Stimulated activated CD4-positive, alpha-beta T cell treated with anti-CD3 and anti-CD28 coated beads, Interleukin-12 subunit alpha, Interleukin-12 subunit beta, amount 100 ng/mL, for 24 hours (primary cell): ENCODE measurements around the gene TPP1.

Experiments
- DNase-seq, 2 experiments: peaks; one replicate each; pipeline ENCODE4 v3.0.0-alpha.2; 2020; ENCODE audit warnings: low read depth in 2 of 2

TPP1 gene

GRCh38 chr11:6611092-6611962 is 7.9 kb downstream of the TPP1 start:
- DNase-seq, result peak in 1 of 2 experiments; percentile 24

- DNase-seq, result no peak
These were observed 8.6 kb downstream of the TPP1 start for GRCh38 chr11:6610591-6610990.

GRCh38 chr11:6609502-6610015 is 9.7 kb downstream of the TPP1 start:
- DNase-seq, result no peak

GRCh38 chr11:6608726-6609501 is 10.3 kb downstream of the TPP1 start:
- DNase-seq, result no peak

GRCh38 chr11:6608011-6608410 is 11.2 kb downstream of the TPP1 start:
- DNase-seq, result no peak

- no peak for DNase-seq
These were observed 11.9 kb downstream of the TPP1 start for GRCh38 chr11:6607190-6607795.

- peak in 1 of 2 experiments; percentile 52 for DNase-seq
These were observed 12.6 kb downstream of the TPP1 start for GRCh38 chr11:6606471-6607189.

- no peak for DNase-seq
These were observed 14.4 kb downstream of the TPP1 start for GRCh38 chr11:6604790-6605189.

- peak in 1 of 2 experiments; percentile 24 for DNase-seq
These were observed 15.1 kb downstream of the TPP1 start for GRCh38 chr11:6604081-6604626.

GRCh38 chr11:6603287-6604080 is 15.7 kb downstream of the TPP1 start, which contains the start of the genes ILK and RRP8:
Gene ILK (plus strand): TSS chr11:6603774. CDS start chr11:6604272, 498 bp downstream.
Gene RRP8 (minus strand): TSS chr11:6603616. CDS start chr11:6603502, 114 bp downstream.
- DNase-seq, result peak; percentile 75 to 81

- DNase-seq, result no peak
These were observed 16.9 kb downstream of the TPP1 start for GRCh38 chr11:6602096-6602940.

GRCh38 chr11:6601041-6601461 is 18.2 kb downstream of the TPP1 start:
- DNase-seq, result no peak

GRCh38 chr11:6599881-6600390 is 19.3 kb downstream of the TPP1 start:
- DNase-seq, result no peak

GRCh38 chr11:6599449-6599848 is 19.8 kb downstream of the TPP1 start:
- no peak for DNase-seq

GRCh38 chr11:6598555-6598954 is 20.7 kb downstream of the TPP1 start:
- DNase-seq, result no peak

- no peak for DNase-seq
These were observed 22.9 kb downstream of the TPP1 start for GRCh38 chr11:6596239-6596877.

- no peak for DNase-seq
These were observed 25.0 kb downstream of the TPP1 start for GRCh38 chr11:6594142-6594768.

GRCh38 chr11:6588018-6588417 is 31.2 kb downstream of the TPP1 start:
- no peak for DNase-seq
